Heart left ventricle (tissue), 16 donors: ENCODE data around the gene DAZAP1. TPM values are rescaled to one million over a fixed set of nuclear protein-coding genes. Genes with fewer than 3 reads are reported as not detected.

Source experiments
- ATAC-seq, 4 donors: fragments of 200-7000 bp; cut with Tn5 transposase; one replicate each; pipeline ENCODE4 v1.9.1; 2020 to 2022; ENCODE audit warnings: moderate library complexity in 4 of 4, mild to moderate bottlenecking in 3 of 4, moderate number of reproducible peaks in 1 of 4
- DNase-seq, 5 donors: peaks; one replicate each; pipeline ENCODE4 v3.0.0-alpha.2; 2020
- H3K27ac ChIP-seq, 12 donors: fragments of 200-600 bp; sonication (generic) in 4 of 12; one replicate each; pipeline versions ENCODE4 v1.5.0 to v1.8.0; 2016 to 2022; ENCODE audit warnings: mild to moderate bottlenecking in 2 of 12
- H3K27me3 ChIP-seq, 9 donors: fragments of 200-600 bp; sonication (generic) in 2 of 9; one replicate each; pipeline versions ENCODE4 v1.5.1 to v1.8.0; 2016 to 2022; ENCODE audit warnings: mild to moderate bottlenecking in 3 of 9
- H3K36me3 ChIP-seq, 9 donors: fragments of 200-600 bp; sonication (generic) in 2 of 9; one replicate each; pipeline versions ENCODE4 v1.5.0 to v1.8.0; 2018 to 2022; ENCODE audit warnings: mild to moderate bottlenecking in 2 of 9
- H3K4me1 ChIP-seq, 12 donors: fragments of 200-600 bp; sonication (generic) in 4 of 12; one replicate each; pipeline versions ENCODE4 v1.5.0 to v1.8.0; 2016 to 2022; ENCODE audit warnings: mild to moderate bottlenecking in 3 of 12
- H3K4me3 ChIP-seq, 12 donors: fragments of 200-600 bp; sonication (generic) in 4 of 12; one replicate each; pipeline versions ENCODE4 v1.5.0 to v1.8.0; 2017 to 2022; ENCODE audit warnings: mild to moderate bottlenecking in 9 of 12, moderate library complexity in 4 of 12
- H3K9me3 ChIP-seq, 12 donors: fragments of 200-600 bp; sonication (generic) in 4 of 12; one replicate each; pipeline versions ENCODE4 v1.5.0 to v1.8.0; 2016 to 2022; ENCODE audit warnings: mild to moderate bottlenecking in 1 of 12
- POLR2A ChIP-seq, 2 donors: fragments of 450-650 bp; IDR thresholded peaks; one replicate each; pipeline ENCODE4 v1.6.1; 2017; ENCODE audit warnings: antibody characterized with exemption in 2 of 2, mild to moderate bottlenecking in 2 of 2, moderate library complexity in 2 of 2
- whole genome bisulfite sequencing, 4 donors: extraction: QIAGEN DNeasy Blood & Tissue Kit in 2 of 4; methylation state at CpG; one replicate each; pipeline versions ENCODE4 v1.1.5 to v1.1.7; 2013 to 2018; 5-methylcytosine and 5-hydroxymethylcytosine counted together
- intact Hi-C, 10 donors: fragments of 100-400 bp; cut with DNase I; formaldehyde crosslinking; loops; one replicate each; pipeline versions ENCODE4 v1.11.1 to v1.14.2; 2022
- polyA plus RNA-seq, 2 donors: library from polyadenylated mRNA; stranded (reverse); fragments of 200-250 nt; gene quantifications; one replicate each; pipeline ENCODE4 v1.2.3, GENCODE V29; 2013
- total RNA-seq, 9 donors: library from RNA; depleted of rRNA in 2 of 9; stranded (reverse); fragments of >200 nt in 2 of 9; fragmentation: NEBNext Ultra II Directional in 3 of 9; extraction: Animal tissue kit (Norgen Biotek cat#: 25700) in 3 of 9; gene quantifications; one replicate each; pipeline versions ENCODE4 v1.1.0 to v1.2.4, GENCODE V29; 2016 to 2023
- TF ChIP-seq, protein P1 (sequence below), 12 donors: fragments of 200-600 bp; sonication (generic) in 4 of 12; IDR thresholded peaks; one replicate each; pipeline versions ENCODE4 v1.5.0 to v1.8.0; 2018 to 2022; ENCODE audit warnings: antibody characterized with exemption in 12 of 12, mild to moderate bottlenecking in 5 of 12
- donor health status: ischemic (EF 13 %, LVEDD 7.1; RV severe dilation, severe dysfunction).
- donor health status: healthy with polysubstance abuse.
- donor health status: DM: no; HTN: yes; CAD: no.
- donor health status: DM: no; HTN: no; CAD: no.
- donor health status: ischemic (EF 25% LVEDD 6.9; RV normal size, moderate dysfunction).
- donor health status: ischemic (EF 25% LVEDD 5.7; RV mildly dilated, moderate dysfunction).
- donor health status: healthy.
- donor health status: DM: yes; HTN: yes; CAD: no.
- donor health status: ischemic (EF 35%, LVEDD 5.7; RV mildly dilated, moderate dysfunction).
- donor health status: nonischemic (EF 11% LVEDD 7.7; RV severe dilation, severe dysfunction).
- donor health status: DM: yes; HTN: yes; CAD: no.
- donor health status: PGD.
- donor health status: ischemic (EF 29% LVEDD 5.4; RV normal size, mild dysfunction).
- donor health status: nonischemic (EF 23%, LVEDD 6.1; RV moderate dilation, normal function).

DAZAP1 gene
- total and polyA plus RNA-seq, 11 donors, result 36.8 to 128 (median 78.5) TPM

DNA sequence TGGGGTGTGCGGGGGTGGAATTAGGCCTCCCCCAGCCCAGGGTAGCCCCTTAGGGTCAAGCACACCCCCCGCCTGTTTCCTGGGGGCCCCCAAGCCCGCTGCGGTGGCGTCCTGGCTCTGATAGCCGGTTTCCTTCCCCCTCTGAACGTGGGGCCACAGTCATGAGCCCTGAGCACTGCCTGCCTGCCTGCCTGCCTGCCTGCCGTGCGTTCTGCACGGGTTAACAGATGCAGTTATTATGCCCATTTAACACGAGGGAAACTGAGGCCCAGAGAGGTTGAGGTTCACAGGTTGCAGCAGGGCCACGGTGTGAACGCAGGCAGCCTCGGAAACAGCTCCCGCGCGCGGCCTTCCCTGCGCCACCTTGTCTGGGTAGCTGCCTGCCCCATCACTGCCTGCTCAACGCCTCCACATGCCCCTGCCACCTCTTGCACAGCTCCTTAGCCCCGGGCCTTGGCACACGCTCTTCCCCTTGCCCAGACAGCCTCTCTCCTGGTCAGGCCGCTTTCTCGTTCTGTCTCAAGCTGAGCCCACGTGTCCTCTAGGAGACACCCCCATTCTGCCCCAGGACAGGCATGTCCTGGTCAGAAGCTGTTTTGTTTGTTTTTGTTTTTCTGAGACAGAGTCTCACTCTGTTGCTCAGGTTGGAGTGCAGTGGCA, 4.8 kb upstream of the DAZAP1 start:
- no peak overlapping the region for H3K27ac ChIP-seq
- intact Hi-C loops, result loop anchor here in 5 of 10 donors (5.0 to 10.0 kb wide), 4 partner anchors 85 to 128 kb away; partner anchors contain the start of gene FAM174C (in 3 of the 5)

DNA sequence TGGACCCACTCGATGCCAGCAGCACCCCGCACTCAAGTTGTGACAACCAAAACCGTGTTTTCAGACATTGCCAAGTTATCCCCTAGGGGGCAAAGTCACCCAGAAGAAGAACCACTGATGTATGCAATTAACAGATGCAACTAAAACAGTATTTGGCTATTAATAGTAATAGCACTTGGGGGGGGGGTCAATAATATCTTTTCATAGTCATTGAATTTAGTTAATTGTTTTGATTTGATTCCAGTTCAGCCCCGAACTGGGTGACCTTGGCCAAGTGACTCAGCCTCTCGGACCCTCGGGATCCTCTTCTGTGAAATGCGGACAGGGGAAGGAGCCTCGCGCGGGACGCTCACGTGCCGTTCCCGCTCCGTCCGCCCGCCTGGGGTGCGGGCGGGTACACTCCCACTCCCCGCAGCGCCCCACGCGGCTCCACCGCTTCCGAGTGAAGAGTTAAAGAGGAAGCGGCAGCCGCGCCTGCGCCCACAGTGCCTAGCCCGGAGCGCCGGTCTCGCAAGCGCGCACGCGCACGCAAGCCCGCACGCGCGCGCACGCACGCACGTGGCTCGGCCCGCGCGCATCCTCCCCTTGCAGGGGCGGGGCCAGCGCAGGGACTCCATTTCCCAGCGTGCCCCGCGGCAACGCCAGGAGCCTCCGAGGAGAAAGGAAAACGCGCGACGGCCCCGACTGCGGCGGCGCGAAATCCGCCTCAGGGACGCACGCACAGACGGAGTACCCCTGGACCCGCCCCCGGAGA, 435 bp upstream of the DAZAP1 start:
- Histone ChIP-seq H3K27ac (peak overlapping the region; percentile 39 to 98 (median 84)), H3K36me3 (peaks cover 0 to 8% (median 0%) of the 10 kb centered on the region in 9 donors), H3K27me3 (peaks cover 0 to 12% (median 0%) of the 10 kb centered on the region in 9 donors), H3K4me3 (peak overlapping the region in 11 of 12 donors; percentile 31 to 100 (median 85)), H3K4me1 (peaks cover 24 to 54% (median 38%) of the 10 kb centered on the region in 12 donors), H3K9me3 (no peaks in the 10 kb centered on the region)
- DNase-seq (peak; percentile 99 to 100 (median 100)), ATAC-seq (peak; percentile 89 to 92 (median 90))
- peak in 1 of 2 donors; percentile 71 for TF ChIP-seq POLR2A (IDR thresholded peaks at IDR 0.05)
- TF ChIP-seq, protein P1, sequence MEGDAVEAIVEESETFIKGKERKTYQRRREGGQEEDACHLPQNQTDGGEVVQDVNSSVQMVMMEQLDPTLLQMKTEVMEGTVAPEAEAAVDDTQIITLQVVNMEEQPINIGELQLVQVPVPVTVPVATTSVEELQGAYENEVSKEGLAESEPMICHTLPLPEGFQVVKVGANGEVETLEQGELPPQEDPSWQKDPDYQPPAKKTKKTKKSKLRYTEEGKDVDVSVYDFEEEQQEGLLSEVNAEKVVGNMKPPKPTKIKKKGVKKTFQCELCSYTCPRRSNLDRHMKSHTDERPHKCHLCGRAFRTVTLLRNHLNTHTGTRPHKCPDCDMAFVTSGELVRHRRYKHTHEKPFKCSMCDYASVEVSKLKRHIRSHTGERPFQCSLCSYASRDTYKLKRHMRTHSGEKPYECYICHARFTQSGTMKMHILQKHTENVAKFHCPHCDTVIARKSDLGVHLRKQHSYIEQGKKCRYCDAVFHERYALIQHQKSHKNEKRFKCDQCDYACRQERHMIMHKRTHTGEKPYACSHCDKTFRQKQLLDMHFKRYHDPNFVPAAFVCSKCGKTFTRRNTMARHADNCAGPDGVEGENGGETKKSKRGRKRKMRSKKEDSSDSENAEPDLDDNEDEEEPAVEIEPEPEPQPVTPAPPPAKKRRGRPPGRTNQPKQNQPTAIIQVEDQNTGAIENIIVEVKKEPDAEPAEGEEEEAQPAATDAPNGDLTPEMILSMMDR (IDR thresholded peaks at IDR 0.05), result peak in 8 of 12 donors; percentile 22 to 46 (median 30)
- intact Hi-C loops, result loop anchor here in 3 of 10 donors (5.0 to 10.0 kb wide), 2 partner anchors 132 to 185 kb away; partner anchors contain the start of genes FAM174C (in 2 of the 3) and MBD3 (in 1 of the 3)
- 0 to 1% (median 1%) methylated on average over 19 to 72 of the region's 72 CpGs for WGBS, 4 donors

More for the DNA sequence above, 4.8 kb upstream of the DAZAP1 start:
- no peak for TF ChIP-seq POLR2A (IDR thresholded peaks at IDR 0.05)
- TF ChIP-seq, protein P1 (IDR thresholded peaks at IDR 0.05), result no peak
- Histone ChIP-seq H3K36me3 (peaks cover 0 to 3% (median 0%) of the 10 kb centered on the region in 9 donors), H3K4me3 (no peak overlapping the region), H3K9me3 (no peaks in the 10 kb centered on the region), H3K4me1 (peaks cover 0 to 36% (median 21%) of the 10 kb centered on the region in 12 donors), H3K27me3 (peaks cover 0 to 25% (median 0%) of the 10 kb centered on the region in 9 donors)
- DNase-seq, result peak in 2 of 5 donors; percentile 20 to 61
- 60 to 69% (median 63%) methylated on average over 17 to 25 of the region's 25 CpGs for WGBS, 4 donors
- ATAC-seq, result no peak

DNA sequence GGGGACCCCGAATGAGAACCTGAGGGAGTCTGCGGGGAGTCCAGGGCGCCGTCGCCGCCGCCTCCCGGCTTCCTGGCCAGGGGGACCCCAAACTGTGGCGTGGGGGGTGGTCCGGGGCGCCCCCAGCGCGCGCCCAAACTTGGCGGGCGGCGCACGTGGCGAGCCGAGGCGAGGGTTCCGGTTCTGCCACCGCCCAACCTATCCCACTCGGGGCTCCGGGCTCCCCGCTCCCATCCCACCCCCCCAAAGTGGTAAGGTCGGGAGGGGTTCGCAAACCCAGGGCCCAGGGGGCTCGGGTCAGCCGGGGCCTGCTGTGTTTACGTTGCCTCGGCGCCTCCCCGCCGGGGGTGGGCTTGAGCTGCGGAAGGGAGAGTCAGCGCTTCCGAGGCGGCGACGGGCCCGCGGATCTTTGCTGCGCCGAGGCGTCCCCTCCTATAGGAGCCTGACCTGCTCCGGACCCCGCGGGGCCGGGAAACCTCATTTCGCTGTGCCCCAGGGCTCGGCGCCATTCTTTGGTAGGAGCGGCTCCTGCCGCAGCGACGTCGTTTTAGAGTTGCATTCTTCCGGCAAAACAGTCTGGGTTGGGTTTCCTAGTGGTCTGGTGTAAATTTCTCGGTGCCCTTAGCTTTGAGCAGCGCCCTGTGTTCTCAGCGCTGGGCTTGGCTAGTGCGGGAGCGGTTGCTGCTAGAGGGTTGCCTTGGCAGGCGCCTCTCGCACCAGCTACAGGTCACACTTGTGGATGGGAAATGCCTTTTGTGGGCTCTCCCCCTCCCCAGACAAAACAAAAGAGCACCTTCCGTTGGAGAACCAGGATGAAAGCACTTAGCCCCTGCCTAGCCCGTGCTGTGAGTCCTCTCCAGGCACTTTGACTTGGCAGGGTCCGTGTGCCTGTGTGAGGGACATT, 1.2 kb downstream of the DAZAP1 start:
- peak overlapping the region; percentile 82 to 100 (median 96) for H3K4me3 ChIP-seq
- peak overlapping the region; percentile 87 to 98 (median 94) for H3K27ac ChIP-seq
- intact Hi-C loops, result loop anchor here in 3 of 10 donors (5.0 to 10.0 kb wide), 2 partner anchors 134 to 184 kb away; partner anchors contain the start of genes FAM174C (in 2 of the 3) and MBD3 (in 1 of the 3)
- H3K4me1 ChIP-seq, result peaks cover 24 to 60% (median 49%) of the 10 kb centered on the region in 12 donors
- ATAC-seq (peak in 3 of 4 donors; percentile 1 to 27 (median 6)), DNase-seq (peak in 4 of 5 donors; percentile 59 to 72 (median 63))
- no peaks in the 10 kb centered on the region for H3K27me3 ChIP-seq
- 1 to 2% (median 1%) methylated on average over 25 to 69 of the region's 69 CpGs for WGBS, 4 donors
- no peak for TF ChIP-seq POLR2A (IDR thresholded peaks at IDR 0.05)
- TF ChIP-seq, protein P1 (IDR thresholded peaks at IDR 0.05), result no peak
- peaks cover 0 to 23% (median 9%) of the 10 kb centered on the region in 9 donors for H3K36me3 ChIP-seq
- H3K9me3 ChIP-seq, result no peaks in the 10 kb centered on the region
